Activated effector memory CD4-positive, alpha-beta T cell treated with anti-CD3 and anti-CD28 coated beads, Interleukin-2, amount 50 U/mL, for 16 hours (primary cell): ENCODE measurements around the gene FBXL7.

Experiments used
- DNase-seq: peaks from one replicate; pipeline ENCODE4 v3.0.0-alpha.2; 2020

FBXL7 gene

DNA sequence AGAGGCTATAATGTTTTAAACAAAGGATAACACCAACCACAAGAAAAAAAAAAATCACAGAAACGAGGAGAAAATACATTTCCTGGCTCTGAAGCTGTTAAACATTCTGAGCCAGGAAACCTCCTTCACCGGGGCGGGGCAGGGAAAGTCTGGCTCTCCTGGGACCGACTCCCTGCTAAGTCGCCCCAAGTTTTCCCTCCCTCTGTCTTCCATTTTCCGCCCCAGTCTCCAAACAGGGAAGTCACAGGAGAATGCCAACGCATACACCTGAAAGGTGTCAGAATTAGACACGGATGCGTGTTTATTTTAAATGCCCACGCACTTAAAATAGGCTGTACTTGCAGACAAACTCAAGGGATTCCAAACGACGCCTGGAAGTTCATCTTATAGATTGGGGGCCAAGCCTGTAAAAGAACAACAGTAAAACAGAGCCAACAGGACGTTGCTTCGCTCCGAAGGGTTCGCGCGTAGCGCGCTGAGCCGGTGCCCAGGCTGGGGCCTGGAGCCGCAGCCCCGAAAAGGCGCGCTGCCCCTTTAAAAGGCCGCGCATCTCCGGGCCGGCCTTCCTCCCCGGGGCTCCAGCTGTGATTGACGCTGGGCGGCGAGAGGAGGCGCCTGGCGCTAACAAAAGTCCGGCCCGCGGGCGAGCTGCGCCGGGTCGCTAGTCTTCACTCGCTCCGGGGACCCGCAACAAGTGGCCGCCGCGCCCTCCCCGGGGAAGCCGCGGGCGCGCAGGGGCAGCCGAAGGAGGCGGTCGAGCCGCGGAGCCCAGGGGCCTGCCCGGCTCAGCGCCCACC, at the start of gene FBXL7:
Gene FBXL7, plus strand, starts transcription at position 653 of the 797 bp plus-strand sequence.
- DNase-seq: no peak

DNA sequence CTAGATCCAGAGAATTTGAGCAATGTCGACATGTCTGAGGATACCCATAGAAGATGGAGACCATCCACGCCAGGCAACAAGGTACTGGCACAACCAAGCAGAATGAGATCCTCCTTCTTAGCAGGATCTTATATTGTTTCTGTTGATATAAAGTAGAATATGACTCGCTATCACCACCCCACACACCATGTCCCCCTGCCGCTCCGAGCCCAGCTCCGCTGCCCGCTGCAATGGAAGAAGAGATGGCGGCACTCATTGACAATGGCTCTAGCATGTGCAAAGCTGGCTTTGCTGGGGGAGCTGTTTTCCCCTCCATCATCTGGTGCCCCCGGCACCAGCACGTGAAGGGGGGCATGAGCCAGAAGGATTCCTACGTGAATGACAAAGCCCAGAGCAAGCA, 49.5 kb upstream of the FBXL7 start:
- no peak for DNase-seq

DNA sequence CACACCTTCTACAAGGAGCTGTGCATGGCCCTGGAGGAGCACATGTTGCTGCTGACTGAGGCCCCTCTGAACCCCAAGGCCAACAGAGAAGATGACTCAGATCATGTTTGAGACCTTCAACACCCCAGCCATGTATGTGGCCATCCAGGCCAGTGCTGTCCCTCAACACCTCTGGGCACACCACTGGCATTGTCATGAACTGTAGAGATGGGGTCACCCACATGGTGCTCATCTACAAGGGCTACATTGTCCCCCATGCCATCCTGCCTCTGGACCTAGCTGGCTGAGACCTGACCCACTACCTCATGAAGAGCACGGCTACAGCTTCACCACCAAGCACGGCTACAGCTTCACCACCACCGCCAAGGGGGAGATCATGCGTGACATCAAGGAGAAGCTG, 49.0 kb upstream of the FBXL7 start:
- no peak for DNase-seq

- no peak for DNase-seq
These were observed 48.0 kb upstream of the FBXL7 start for GRCh38 chr5:15452030-15452429.

DNA sequence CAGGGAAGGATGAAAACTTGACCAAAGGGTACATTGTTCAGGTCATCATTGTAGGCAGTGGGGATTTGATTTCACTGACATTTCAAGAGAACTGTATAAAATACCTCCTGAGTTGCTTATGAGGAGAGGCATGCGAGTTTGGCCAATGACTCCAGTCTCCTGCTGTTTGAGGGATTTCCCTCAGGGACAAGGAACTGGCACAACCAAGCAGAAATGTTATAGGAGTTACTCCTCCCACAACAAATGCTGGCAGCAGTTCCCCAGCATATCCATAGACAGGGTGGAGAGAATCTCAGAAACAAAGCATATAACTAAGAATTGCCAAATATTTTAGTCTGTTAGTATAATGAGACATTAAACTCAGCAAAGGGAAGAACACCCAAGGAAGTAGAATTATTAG, 47.2 kb upstream of the FBXL7 start:
- no peak for DNase-seq

- DNase-seq: no peak
These were observed 40.8 kb upstream of the FBXL7 start for GRCh38 chr5:15459200-15459599.

DNA sequence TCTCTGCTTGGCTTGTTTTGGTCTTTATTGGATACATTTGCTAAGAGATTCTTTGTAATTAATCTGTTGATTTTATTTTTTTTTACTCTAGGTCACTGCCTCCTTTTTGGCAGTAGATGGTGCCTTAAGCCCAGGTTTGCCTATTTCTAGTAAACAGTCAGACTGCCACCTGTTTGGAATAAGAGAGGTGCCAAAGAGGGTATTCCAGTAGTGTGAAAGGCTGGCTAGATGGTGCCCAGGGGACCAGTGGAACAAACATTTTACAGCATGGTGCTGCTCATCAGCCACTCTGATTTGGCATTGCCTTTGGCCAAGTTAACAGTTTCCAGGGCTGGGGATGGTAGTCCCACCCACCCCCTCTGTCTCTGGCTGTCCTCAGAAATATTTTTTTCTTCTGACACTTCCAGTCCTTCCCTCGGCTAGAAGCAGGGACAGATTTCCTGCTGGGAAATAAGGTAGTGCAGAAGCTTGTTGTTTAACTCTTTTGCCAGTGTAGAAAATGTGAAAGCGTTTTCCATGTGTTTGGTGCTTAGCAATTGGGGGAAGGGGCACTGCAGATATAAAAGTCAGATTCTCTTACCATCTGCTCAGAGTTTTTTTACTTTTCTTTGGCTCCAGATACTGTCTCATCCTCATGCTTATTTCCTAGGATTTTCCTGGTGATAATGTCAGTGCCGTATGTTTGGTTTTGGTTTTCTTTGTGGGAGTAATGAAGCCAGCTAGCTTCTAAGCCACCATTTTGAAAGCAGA, 36.6 kb upstream of the FBXL7 start:
- DNase-seq: no peak

- DNase-seq: no peak
These were observed 27.9 kb upstream of the FBXL7 start for GRCh38 chr5:15472116-15472515.

DNA sequence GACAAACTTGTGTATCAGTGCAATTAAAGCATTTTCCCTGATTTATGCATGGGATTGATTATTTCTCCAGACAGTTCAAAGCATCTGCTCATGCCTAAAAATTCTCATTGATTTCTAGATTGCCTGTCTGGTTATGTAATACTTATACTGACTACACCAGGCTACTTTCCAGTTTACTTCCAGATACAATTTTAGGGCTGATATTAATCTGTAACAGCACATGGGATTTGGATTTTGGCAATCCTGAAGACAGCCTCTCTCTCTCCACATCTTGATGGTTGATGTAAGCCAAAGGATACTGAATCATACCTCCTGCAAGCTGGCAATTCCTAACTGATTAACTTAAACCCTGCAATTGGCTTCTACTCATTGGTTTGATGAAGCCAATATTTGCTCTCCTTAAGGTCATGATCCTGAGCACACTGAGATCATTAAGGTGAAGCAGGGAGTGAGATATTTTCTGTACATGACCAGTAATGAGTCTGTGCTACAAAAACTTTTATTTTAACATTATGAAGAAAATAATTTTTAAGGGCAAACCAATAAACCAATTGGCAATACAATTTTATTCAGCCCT, 25.7 kb upstream of the FBXL7 start:
- DNase-seq: no peak

DNA sequence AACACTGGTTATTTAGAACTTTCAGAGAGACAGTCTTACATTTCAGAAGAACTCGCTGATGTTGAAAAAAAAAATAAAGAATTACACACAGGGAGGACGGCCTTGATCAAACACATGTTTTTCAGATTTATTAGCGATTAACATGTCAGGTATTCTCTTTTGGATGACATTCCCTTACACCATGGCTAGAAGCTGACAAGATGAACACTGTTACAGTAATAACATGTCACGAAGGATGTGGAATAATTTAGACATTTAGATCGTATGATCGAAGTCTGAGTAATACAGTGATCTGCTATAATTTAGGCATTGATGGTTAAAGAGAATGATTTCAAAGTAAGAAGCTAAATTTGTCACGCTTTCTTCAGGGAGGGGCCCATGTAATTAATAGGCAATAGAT, 24.6 kb upstream of the FBXL7 start:
- DNase-seq: no peak

GRCh38 chr5:15476977-15477376, 23.0 kb upstream of the FBXL7 start:
- no peak for DNase-seq

GRCh38 chr5:15480436-15480835, 19.5 kb upstream of the FBXL7 start:
- DNase-seq: no peak

GRCh38 chr5:15483351-15484097, 16.5 kb upstream of the FBXL7 start:
- DNase-seq: no peak

- DNase-seq: no peak
These were observed 12.8 kb upstream of the FBXL7 start for GRCh38 chr5:15487228-15487627.

- DNase-seq: no peak
These were observed 10.3 kb upstream of the FBXL7 start for GRCh38 chr5:15489571-15490235.

GRCh38 chr5:15492545-15492944, 7.4 kb upstream of the FBXL7 start:
- no peak for DNase-seq

GRCh38 chr5:15493501-15493900, 6.5 kb upstream of the FBXL7 start:
- DNase-seq: no peak

GRCh38 chr5:15495026-15495425, 5.0 kb upstream of the FBXL7 start:
- no peak for DNase-seq

- no peak for DNase-seq
These were observed 3.1 kb upstream of the FBXL7 start for GRCh38 chr5:15496886-15497285.

- no peak for DNase-seq
These were observed 483 bp downstream of the FBXL7 start for GRCh38 chr5:15500325-15501001.

- DNase-seq: no peak
These were observed 1.3 kb downstream of the FBXL7 start for GRCh38 chr5:15501091-15501791.

DNA sequence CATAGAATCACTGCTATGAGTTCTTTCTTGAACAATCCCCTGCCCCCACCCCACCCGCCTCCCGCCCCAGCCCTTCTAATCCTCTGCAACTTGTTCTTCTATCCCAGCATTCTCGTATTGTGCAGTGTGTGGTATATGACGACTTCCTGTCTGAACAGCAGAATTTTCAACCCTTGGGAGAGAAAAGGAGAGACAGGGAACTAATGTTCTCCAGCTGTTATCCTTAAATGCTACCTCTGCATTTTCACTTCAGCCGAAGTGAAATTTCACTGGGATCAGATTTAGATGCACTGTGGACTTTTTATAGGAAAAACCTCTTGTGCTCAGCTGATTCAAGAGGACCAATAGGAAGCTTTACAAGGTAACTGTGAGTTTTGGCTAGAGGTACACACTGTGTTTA, 2.2 kb downstream of the FBXL7 start:
- DNase-seq: no peak
